Body of pancreas (tissue), 4 donors: Measurements from ENCODE around the gene GALP. TPM values are rescaled to one million over a fixed set of nuclear protein-coding genes. Genes with fewer than 3 reads are reported as not detected.

Experiments used
- ATAC-seq: fragments of 150-250 bp; one replicate; pipeline ENCODE4 v1.9.1; 2016
- DNase-seq, 4 donors: peaks; one replicate each; pipeline ENCODE4 v3.0.0-alpha.2; 2019
- H3K27ac ChIP-seq, 4 donors: fragments of 200-600 bp; sonication (generic); 1 replicate in 3 of 4; 2 replicates in 1 of 4; pipeline versions ENCODE4 v1.5.1 to v1.6.1; 2016 to 2019; ENCODE audit warnings: mild to moderate bottlenecking in 1 of 4, mixed read lengths in 1 of 4, moderate library complexity in 1 of 4
- H3K27me3 ChIP-seq, 2 donors: fragments of 200-600 bp; sonication (generic); one replicate each; pipeline ENCODE4 v1.6.0; 2016; ENCODE audit warnings: mild to moderate bottlenecking in 1 of 2
- H3K36me3 ChIP-seq, 2 donors: fragments of 200-600 bp; sonication (generic); replicated peaks in 1 of 2; 2 replicates each; pipeline ENCODE4 v1.5.1; 2016; ENCODE audit warnings: low read depth in 2 of 2; ENCODE audit not compliant: insufficient read depth in 1 of 2
- H3K4me1 ChIP-seq: fragments of 200-600 bp; sonication (generic); one replicate; pipeline ENCODE4 v1.6.0; 2016
- H3K4me3 ChIP-seq, 2 donors: fragments of 200-600 bp; sonication (generic); 1 replicate in 1 of 2; 2 replicates in 1 of 2; pipeline ENCODE4 v1.5.1; 2016 to 2019
- H3K9me3 ChIP-seq, 3 donors: fragments of 200-600 bp; sonication (generic); 1 replicate in 2 of 3; 2 replicates in 1 of 3; pipeline ENCODE4 v1.5.1; 2016
- CTCF ChIP-seq, 7 experiments: fragments of 450-650 bp in 4 of 7; fragments of 200-600 bp in 3 of 7; sonication (generic) in 3 of 7; IDR thresholded peaks; one replicate each; pipeline ENCODE4 v1.5.1; 2016 to 2019; ENCODE audit warnings: antibody characterized with exemption in 7 of 7
- POLR2A ChIP-seq, 3 donors: fragments of 450-650 bp; IDR thresholded peaks; one replicate each; pipeline ENCODE4 v1.6.1; 2016; ENCODE audit warnings: antibody characterized with exemption in 3 of 3, mild to moderate bottlenecking in 2 of 3
- whole genome bisulfite sequencing, 2 donors: methylation state at CpG; one replicate each; pipeline ENCODE4 v1.1.5; 2017; 5-methylcytosine and 5-hydroxymethylcytosine counted together
- intact Hi-C: fragments of 100-400 bp; cut with DNase I; formaldehyde crosslinking; loops from one replicate; pipeline ENCODE4 v1.15.1; 2023
- total RNA-seq, 2 donors: library from RNA; depleted of rRNA; stranded (reverse); fragments of >200 nt; gene quantifications; one replicate each; pipeline ENCODE4 v1.1.0, GENCODE V29; 2016

Gene GALP
- total RNA-seq, 2 donors from 2014 or later: not detected

GRCh38 chr19:56139847-56140582 lies 35.8 kb upstream of the GALP start:
- DNase-seq (peak in 2 of 4 donors; percentile 18 to 35), ATAC-seq (no peak)
- no peak for TF ChIP-seq CTCF (IDR thresholded peaks at IDR 0.05)
- no peak for TF ChIP-seq POLR2A (IDR thresholded peaks at IDR 0.05)
- WGBS, 2 donors: 29 to 47% methylated on average over 13 to 22 of the region's 22 CpGs
- H3K9me3 ChIP-seq: no peaks in the 10 kb centered on the region
- peaks cover 90% of the 10 kb centered on the region for H3K4me1 ChIP-seq
- H3K36me3 ChIP-seq: no peaks in the 10 kb centered on the region
- intact Hi-C loops: no loop called here
- H3K27me3 ChIP-seq: no peaks in the 10 kb centered on the region
- peak overlapping the region; percentile 93 to 98 (median 96) for H3K27ac ChIP-seq
- H3K4me3 ChIP-seq: peak overlapping the region; percentile 5 to 8

- H3K4me1 ChIP-seq: peaks cover 90% of the 10 kb centered on the region
- intact Hi-C loops: no loop called here
- WGBS, 2 donors: 1 to 3% methylated on average over 26 to 52 of the region's 56 CpGs
These were observed 35.0 kb upstream of the GALP start, which contains the start of gene ZNF444 for GRCh38 chr19:56140583-56141416. Gene ZNF444 (plus strand): TSS chr19:56141287. CDS start chr19:56146912, 5,625 bp downstream.

GRCh38 chr19:56141417-56141993 lies 34.3 kb upstream of the GALP start:
- WGBS, 2 donors: 2% methylated on average over 23 to 25 of the region's 26 CpGs
- ATAC-seq (no peak), DNase-seq (peak; percentile 32 to 52 (median 49))
- peak overlapping the region; percentile 93 to 98 (median 96) for H3K27ac ChIP-seq
- peak overlapping the region; percentile 19 to 27 for H3K4me3 ChIP-seq
- no peak for TF ChIP-seq CTCF (IDR thresholded peaks at IDR 0.05)
- no peak for TF ChIP-seq POLR2A (IDR thresholded peaks at IDR 0.05)
- intact Hi-C loops: no loop called here
- H3K9me3 ChIP-seq: no peaks in the 10 kb centered on the region
- H3K36me3 ChIP-seq: no peaks in the 10 kb centered on the region
- H3K4me1 ChIP-seq: peaks cover 90% of the 10 kb centered on the region
- no peaks in the 10 kb centered on the region for H3K27me3 ChIP-seq

More at GRCh38 chr19:56140583-56141416, 35.0 kb upstream of the GALP start, which contains the start of gene ZNF444:
- H3K9me3 ChIP-seq: no peaks in the 10 kb centered on the region
- peak within 1 kb of the TSS; percentile 19 to 27 for H3K4me3 ChIP-seq
- no peaks in the 10 kb centered on the region for H3K36me3 ChIP-seq
- H3K27ac ChIP-seq: peak within 1 kb of the TSS; percentile 93 to 98 (median 96)
- H3K27me3 ChIP-seq: no peaks in the 10 kb centered on the region
- DNase-seq (peak; percentile 99), ATAC-seq (peak; percentile 81)
- no peak for TF ChIP-seq CTCF (IDR thresholded peaks at IDR 0.05)
- peak in 2 of 3 donors; percentile 80 to 81 for TF ChIP-seq POLR2A (IDR thresholded peaks at IDR 0.05)

GRCh38 chr19:56142087-56142787 lies 33.6 kb upstream of the GALP start:
- intact Hi-C loops: no loop called here
- Histone ChIP-seq H3K4me3 (peak overlapping the region; percentile 4 to 21), H3K4me1 (peaks cover 90% of the 10 kb centered on the region), H3K27ac (peak overlapping the region; percentile 93 to 98 (median 96)), H3K9me3 (no peaks in the 10 kb centered on the region), H3K27me3 (no peaks in the 10 kb centered on the region), H3K36me3 (no peaks in the 10 kb centered on the region)
- peak; percentile 87 to 96 (median 92) for DNase-seq
- ATAC-seq: peak; percentile 43
- TF ChIP-seq CTCF (IDR thresholded peaks at IDR 0.05): peak in 2 of 7 experiments; percentile 13 to 16
- peak in 2 of 3 donors; percentile 80 to 81 for TF ChIP-seq POLR2A (IDR thresholded peaks at IDR 0.05)
- WGBS, 2 donors: 19 to 21% methylated on average over 17 of the region's 17 CpGs
